Measurements from ENCODE around the gene HGD. TPM values are rescaled to one million over a fixed set of nuclear protein-coding genes. Genes with fewer than 3 reads are reported as not detected.
"Not testable (repeated sequence)": the region's sequence is repeated elsewhere in the genome, so short reads cannot be mapped to it uniquely, and the experiment has no call there.

The HGD gene
- total RNA-seq, 1 donor from 2014 or later = 1.1 TPM

GRCh38 chr3:120680193-120680894, 1.7 kb downstream of the HGD start:
- no peak for DNase-seq (ENCODE audit: extremely low read depth, low read depth, low spot score)

- no peak for DNase-seq (ENCODE audit: extremely low read depth, low read depth, low spot score)
Observed at GRCh38 chr3:120678984-120679383, 3.1 kb downstream of the HGD start.

GRCh38 chr3:120678331-120678947, 3.6 kb downstream of the HGD start:
- peak; percentile 72 for DNase-seq (ENCODE audit: extremely low read depth, low read depth, low spot score)

- DNase-seq (ENCODE audit: extremely low read depth, low read depth, low spot score) = not testable (repeated sequence)
Observed at GRCh38 chr3:120677193-120677592, 4.8 kb downstream of the HGD start.

GRCh38 chr3:120673116-120673515, 8.9 kb downstream of the HGD start:
- no peak for DNase-seq (ENCODE audit: extremely low read depth, low read depth, low spot score)

- no peak for DNase-seq (ENCODE audit: extremely low read depth, low read depth, low spot score)
Observed at GRCh38 chr3:120670576-120670975, 11.5 kb downstream of the HGD start.

- no peak for DNase-seq (ENCODE audit: extremely low read depth, low read depth, low spot score)
Observed at GRCh38 chr3:120664926-120665325, 17.1 kb downstream of the HGD start.

- no peak for DNase-seq (ENCODE audit: extremely low read depth, low read depth, low spot score)
Observed at GRCh38 chr3:120661945-120662344, 20.1 kb downstream of the HGD start.

- DNase-seq (ENCODE audit: extremely low read depth, low read depth, low spot score) = no peak
Observed at GRCh38 chr3:120661106-120661905, 20.7 kb downstream of the HGD start.

- no peak for DNase-seq (ENCODE audit: extremely low read depth, low read depth, low spot score)
Observed at GRCh38 chr3:120659834-120660233, 22.2 kb downstream of the HGD start.

- DNase-seq (ENCODE audit: extremely low read depth, low read depth, low spot score) = no peak
Observed at GRCh38 chr3:120659285-120659684, 22.8 kb downstream of the HGD start.

GRCh38 chr3:120652896-120653545, 29.0 kb downstream of the HGD start:
- no peak for DNase-seq (ENCODE audit: extremely low read depth, low read depth, low spot score)

GRCh38 chr3:120652281-120652680, 29.8 kb downstream of the HGD start:
- DNase-seq (ENCODE audit: extremely low read depth, low read depth, low spot score) = no peak

GRCh38 chr3:120650311-120650710, 31.7 kb downstream of the HGD start:
- no peak for DNase-seq (ENCODE audit: extremely low read depth, low read depth, low spot score)

- no peak for DNase-seq (ENCODE audit: extremely low read depth, low read depth, low spot score)
Observed at GRCh38 chr3:120649830-120650233, 32.2 kb downstream of the HGD start.

- no peak for DNase-seq (ENCODE audit: extremely low read depth, low read depth, low spot score)
Observed at GRCh38 chr3:120648290-120648689, 33.7 kb downstream of the HGD start.

- no peak for DNase-seq (ENCODE audit: extremely low read depth, low read depth, low spot score)
Observed at GRCh38 chr3:120646771-120647432, 35.1 kb downstream of the HGD start.

- DNase-seq (ENCODE audit: extremely low read depth, low read depth, low spot score) = no peak
Observed at GRCh38 chr3:120645083-120645845, 36.8 kb downstream of the HGD start.

GRCh38 chr3:120642368-120642948, 39.6 kb downstream of the HGD start:
- peak; percentile 25 for DNase-seq (ENCODE audit: extremely low read depth, low read depth, low spot score)

Data from glomerular endothelial cell (primary cell).